Endothelial cell of umbilical vein (primary cell): ENCODE results near the gene P2RY6. TPM values are rescaled to one million over a fixed set of nuclear protein-coding genes. Genes with fewer than 3 reads are reported as not detected.
A peak's percentile ranks its signal among the peaks of the same experiment; 100 is the strongest.

ENCODE experiments used
- BruUV-seq: library from RNA; stranded (reverse); fragments of 400-500 nt; replicated peaks from 2 replicates; lab custom pipeline; 2021; lab: Mats Ljungman, UMichigan
- CTCF ChIA-PET: fragments of 300-600, 350-600 bp; sonication (Branson Sonifier 250); formaldehyde crosslinking; loops from one replicate; lab custom pipeline; 2021; ENCODE audit warnings: antibody characterized with exemption, inconsistent platforms; lab: Charles Lee
- POLR2A ChIA-PET: fragments of 300-600, 350-600 bp; sonication (Branson Sonifier 250); formaldehyde crosslinking; loops from one replicate; lab custom pipeline; 2021; ENCODE audit warnings: antibody characterized with exemption, inconsistent platforms; lab: Charles Lee
- DNase-seq: peaks from one replicate; pipeline ENCODE4 v3.0.0-alpha.2; 2011; ENCODE audit warnings: low read depth, low spot score
- FAIRE-seq: peaks from 2 replicates; lab custom pipeline; 2011; peaks lifted over from hg19 to GRCh38; lab: Jason Lieb, UNC
- H2AFZ ChIP-seq: 2 replicates; pipeline ENCODE4 v1.6.0; 2012; ENCODE audit warnings: low read depth, low read length, control low read depth, inconsistent platforms
- H3K27ac ChIP-seq: 2 replicates; pipeline ENCODE4 v1.5.1; 2011; ENCODE audit warnings: low read depth, mild to moderate bottlenecking, control low read depth, low read length, moderate library complexity; ENCODE audit not compliant: insufficient read depth
- H3K27me3 ChIP-seq, 2 experiments: 2 replicates each; pipeline versions ENCODE4 v1.6.0 to v1.6.1; 2011; ENCODE audit warnings: low read length in 2 of 2, mixed read lengths in 1 of 2; ENCODE audit not compliant: control insufficient read depth in 2 of 2, insufficient read depth in 2 of 2
- H3K36me3 ChIP-seq, 2 experiments: 2 replicates in 1 of 2; 3 replicates in 1 of 2; pipeline ENCODE4 v1.5.1; 2011; ENCODE audit warnings: low read length in 2 of 2, mild to moderate bottlenecking in 1 of 2, moderate library complexity in 1 of 2; ENCODE audit not compliant: control insufficient read depth in 2 of 2, insufficient read depth in 2 of 2; ENCODE audit errors: extremely low read depth in 1 of 2
- H3K4me1 ChIP-seq: 3 replicates; pipeline ENCODE4 v1.5.1; 2011; ENCODE audit warnings: mild to moderate bottlenecking, low read length; ENCODE audit not compliant: control insufficient read depth, insufficient read depth; ENCODE audit errors: extremely low read depth
- H3K4me2 ChIP-seq: 2 replicates; pipeline ENCODE4 v1.6.1; 2011; ENCODE audit warnings: low read length, control low read depth, mixed read lengths; ENCODE audit not compliant: insufficient read depth
- H3K4me3 ChIP-seq, 3 experiments: fragments of 200-600 bp in 1 of 3; sonication (generic), shearing (Covaris generic) in 1 of 3; replicated peaks in 1 of 3; 2 replicates each; pipeline ENCODE4 v1.5.1; 2011 to 2016; ENCODE audit warnings: control low read depth in 3 of 3, low read length in 3 of 3, mild to moderate bottlenecking in 2 of 3, inconsistent platforms in 1 of 3, low read depth in 1 of 3, moderate library complexity in 1 of 3; ENCODE audit not compliant: insufficient read depth in 1 of 3
- H3K79me2 ChIP-seq: 2 replicates; pipeline ENCODE4 v1.6.0; 2012; ENCODE audit warnings: low read length, inconsistent platforms; ENCODE audit not compliant: control insufficient read depth, insufficient read depth
- H3K9ac ChIP-seq: replicated peaks from 2 replicates; pipeline ENCODE3; 2011; ENCODE audit warnings: low read length, control low read depth; ENCODE audit not compliant: insufficient read depth; ENCODE audit errors: extremely low read depth
- H3K9me1 ChIP-seq: replicated peaks from 3 replicates; pipeline ENCODE4 v1.6.0; 2011; ENCODE audit warnings: mild to moderate bottlenecking, low read length; ENCODE audit not compliant: control insufficient read depth, insufficient read depth; ENCODE audit errors: extremely low read depth
- H3K9me3 ChIP-seq: replicated peaks from 2 replicates; pipeline ENCODE4 v1.5.1; 2012; ENCODE audit warnings: low read length, inconsistent platforms; ENCODE audit not compliant: control insufficient read depth, insufficient read depth
- H4K20me1 ChIP-seq: replicated peaks from 2 replicates; pipeline ENCODE3; 2011; ENCODE audit warnings: mild to moderate bottlenecking, low read length; ENCODE audit not compliant: control insufficient read depth, insufficient read depth; ENCODE audit errors: extremely low read depth
- CTCF ChIP-seq, 2 donors: IDR thresholded peaks; 1 replicate in 1 of 2; 2 replicates in 1 of 2; pipeline ENCODE4 v1.5.1; 2011; ENCODE audit warnings: low read length in 2 of 2, mild to moderate bottlenecking in 2 of 2, moderate library complexity in 2 of 2, control low read depth in 1 of 2, inconsistent platforms in 1 of 2, low read depth in 1 of 2; ENCODE audit not compliant: insufficient read depth in 1 of 2; ENCODE audit errors: extremely low read depth in 1 of 2
- EZH2 ChIP-seq: IDR thresholded peaks from 2 replicates; pipeline ENCODE4 v1.6.1; 2012; ENCODE audit warnings: borderline replicate concordance, low read depth, mild to moderate bottlenecking, moderate library complexity, low read length, inconsistent platforms; ENCODE audit not compliant: severe bottlenecking
- FOS ChIP-seq: IDR thresholded peaks from 2 replicates; pipeline ENCODE4 v1.6.1; 2011; ENCODE audit warnings: mild to moderate bottlenecking, low read length, moderate library complexity, borderline replicate concordance; ENCODE audit not compliant: insufficient read depth
- GATA2 ChIP-seq: IDR thresholded peaks from 2 replicates; pipeline ENCODE4 v1.7.0; 2011; ENCODE audit warnings: low read depth, mild to moderate bottlenecking, moderate library complexity, mixed read lengths, low read length; ENCODE audit not compliant: insufficient read length, insufficient read depth
- JUN ChIP-seq: IDR thresholded peaks from 2 replicates; pipeline ENCODE4 v1.6.1; 2011; ENCODE audit warnings: borderline replicate concordance, low read depth; ENCODE audit not compliant: insufficient read length, insufficient read depth
- MAX ChIP-seq: IDR thresholded peaks from 2 replicates; pipeline ENCODE4 v1.6.1; 2011; ENCODE audit not compliant: insufficient read depth, insufficient read length
- MYC ChIP-seq: IDR thresholded peaks from one replicate; pipeline ENCODE4 v1.6.1; 2011; ENCODE audit warnings: mild to moderate bottlenecking, low read depth, low read length
- POLR2A ChIP-seq: IDR thresholded peaks from 2 replicates; pipeline ENCODE4 v1.6.1; 2012; ENCODE audit warnings: low read depth, mild to moderate bottlenecking, control low read depth, low read length
- POLR2AphosphoS5 ChIP-seq: IDR thresholded peaks from 2 replicates; pipeline ENCODE4 v1.6.1; 2012; ENCODE audit warnings: low read depth, mild to moderate bottlenecking, control low read depth, low read length, moderate library complexity; ENCODE audit not compliant: insufficient read depth
- dilution Hi-C: fragments of 300-500 bp; cut with MboI; formaldehyde crosslinking; loops from one replicate; pipeline ENCODE4 v1.15.0; 2019; ENCODE audit warnings: low sequenced_read_pairs; ENCODE audit not compliant: extremely low pct_ligation_motif_present
- intact Hi-C: fragments of 100-400 bp; cut with micrococcal nuclease; formaldehyde crosslinking; loops from one replicate; pipeline ENCODE4 v1.10.0; 2022
- polyA plus RNA-seq, 4 experiments: library from polyadenylated mRNA; depleted of rRNA in 3 of 4; stranded (reverse) in 3 of 4; unstranded in 1 of 4; fragments of >200 nt; gene quantifications; 2 replicates each; pipeline versions ENCODE4 v1.2.1 to v1.2.3, GENCODE V29; 2011 to 2012; ENCODE audit warnings: missing spikeins in 1 of 4
- total RNA-seq: library from RNA; stranded (reverse); gene quantifications from 2 replicates; pipeline ENCODE4 v1.2.3, GENCODE V29; 2021

P2RY6 gene
- total and polyA plus RNA-seq, 2 donors (not counting 3 experiments of a cell fraction or from before 2014, with no cell fraction given): 0.47 TPM; not detected in 1

GRCh38 chr11:73313652-73314051 lies 41.5 kb downstream of the P2RY6 start:
- no TSS peak for BruUV-seq
- dilution Hi-C loops: no loop called here
- peak; percentile 72 for FAIRE-seq

More at GRCh38 chr11:73313652-73314051, 41.5 kb downstream of the P2RY6 start:
- no peaks in the 10 kb centered on the region for H3K27me3 ChIP-seq
- H2AFZ ChIP-seq: no peak overlapping the region
- no peaks in the 10 kb centered on the region for H4K20me1 ChIP-seq
- peaks cover 35% of the 10 kb centered on the region for H3K4me1 ChIP-seq
- peak overlapping the region; percentile 56 for H3K27ac ChIP-seq
- H3K36me3 ChIP-seq: peaks cover 0 to 5% of the 10 kb centered on the region in 2 experiments
- TF ChIP-seq POLR2A (no peak), CTCF (IDR thresholded peaks at IDR 0.05; ENCODE audit: extremely low read depth in 1 of 2, insufficient read depth in 1 of 2, low read depth in 1 of 2, low read length in 2 of 2) (no peak), MYC (no peak), MAX (no peak), FOS (no peak), POLR2AphosphoS5 (no peak), EZH2 (no peak), GATA2 (no peak), JUN (no peak)
- peak overlapping the region; percentile 36 for H3K9ac ChIP-seq
- POLR2A ChIA-PET: no interaction called here
- H3K4me3 ChIP-seq: peak overlapping the region in 1 of 3 experiments; percentile 23
- H3K9me1 ChIP-seq: no peaks in the 10 kb centered on the region
- H3K4me2 ChIP-seq: peak overlapping the region; percentile 60
- H3K9me3 ChIP-seq: no peaks in the 10 kb centered on the region
- intact Hi-C loops: loop anchor here (1.0 kb wide), 1 partner anchor 8 kb away; no protein-coding TSS in a partner anchor
- peaks cover 51% of the 10 kb centered on the region for H3K79me2 ChIP-seq
- CTCF ChIA-PET: interaction anchor here (0.7 to 16.0 kb wide), 6 partner anchors 10 to 80 kb away, joined by 3 to 455 read pairs (median 4); no protein-coding TSS in a partner anchor
- peak; percentile 44 for DNase-seq
